Activated B cell treated with CpG ODN at 0.5 μM for 24 hours (primary cell): ENCODE measurements around the gene TMEM178B. TPM values are rescaled to one million over a fixed set of nuclear protein-coding genes. Genes with fewer than 3 reads are reported as not detected.

Source experiments
- ATAC-seq: fragments of 200-7000 bp; cut with Tn5 transposase; one replicate; pipeline ENCODE4 v1.10.0; 2021; ENCODE audit warnings: low read depth, mild to moderate bottlenecking, moderate library complexity
- CTCF ChIA-PET: fragments of 350-600 bp; sonication (Branson Sonifier 250); formaldehyde crosslinking; loops from one replicate; lab custom pipeline; 2021; ENCODE audit warnings: antibody characterized with exemption; lab: Charles Lee
- POLR2A ChIA-PET: fragments of 350-600 bp; sonication (Branson Sonifier 250); formaldehyde crosslinking; loops from one replicate; lab custom pipeline; 2021; ENCODE audit warnings: antibody characterized with exemption; lab: Charles Lee
- DNase-seq: peaks from one replicate; pipeline ENCODE4 v3.0.0; 2022
- H3K27ac Mint-ChIP-seq: one replicate; pipeline ENCODE4 v1.8.0; 2020; ENCODE audit warnings: mixed read lengths
- H3K27me3 Mint-ChIP-seq: one replicate; pipeline ENCODE4 v1.8.0; 2021; ENCODE audit warnings: mixed read lengths
- H3K36me3 Mint-ChIP-seq: one replicate; pipeline ENCODE4 v1.8.0; 2021; ENCODE audit warnings: low read depth, mixed read lengths
- H3K4me1 Mint-ChIP-seq: one replicate; pipeline ENCODE4 v1.8.0; 2021; ENCODE audit warnings: mixed read lengths
- H3K4me3 Mint-ChIP-seq: one replicate; pipeline ENCODE4 v1.8.0; 2020; ENCODE audit warnings: mild to moderate bottlenecking, mixed read lengths
- H3K9me3 Mint-ChIP-seq: one replicate; pipeline ENCODE4 v1.8.0; 2020; ENCODE audit warnings: mixed read lengths
- intact Hi-C: fragments of 100-400 bp; cut with micrococcal nuclease; formaldehyde crosslinking; loops from one replicate; pipeline ENCODE4 v1.15.1; 2024
- total RNA-seq: library from RNA; stranded (reverse); gene quantifications from 2 replicates; pipeline ENCODE4 v1.2.3, GENCODE V29; 2022
- TF ChIP-seq, protein P1 (sequence below): fragments of 200-600 bp; IDR thresholded peaks from one replicate; pipeline ENCODE4 v1.8.0; 2022; ENCODE audit warnings: antibody characterized with exemption, mild to moderate bottlenecking

TMEM178B gene
- total RNA-seq, 1 donor from 2014 or later = 0.49 TPM

DNA sequence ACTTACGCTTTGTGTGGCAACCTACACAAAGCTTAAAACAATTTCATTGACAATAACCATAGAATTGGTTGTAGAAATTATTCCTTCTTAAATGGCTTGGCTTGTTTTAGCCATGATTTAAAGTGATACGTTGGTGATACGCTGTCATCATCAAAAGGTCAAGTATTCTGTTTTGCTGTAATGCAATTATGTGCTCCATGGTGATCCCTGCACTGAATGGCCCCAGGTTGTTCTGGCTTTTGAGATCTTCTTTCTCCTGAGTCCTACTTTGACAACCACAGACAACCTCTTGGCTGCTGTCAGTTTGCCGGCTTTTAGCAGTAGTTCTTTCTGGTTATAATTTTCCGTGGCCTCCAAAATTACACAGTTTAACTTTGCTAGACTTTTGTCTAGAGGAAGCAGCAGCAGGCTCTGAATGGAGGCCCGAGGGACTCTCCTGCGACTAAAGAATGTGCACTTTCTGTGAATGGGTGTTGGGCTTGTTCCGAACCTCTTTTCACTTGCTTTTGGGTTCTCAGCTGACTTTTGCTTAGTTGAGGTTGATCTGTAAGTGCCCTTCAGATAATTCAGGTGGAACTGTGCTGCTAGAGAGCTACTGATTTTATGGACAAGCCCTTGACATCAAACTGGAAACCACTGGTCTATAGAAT lies 104.7 kb downstream of the TMEM178B start:
- Mint-ChIP-seq H3K36me3 (no peaks in the 10 kb centered on the region), H3K27me3 (no peaks in the 10 kb centered on the region), H3K4me3 (no peak overlapping the region), H3K4me1 (peaks cover 8% of the 10 kb centered on the region), H3K9me3 (peaks cover 3% of the 10 kb centered on the region), H3K27ac (no peak overlapping the region)
- intact Hi-C loops = no loop called here
- CTCF ChIA-PET = no interaction called here
- ATAC-seq (no peak), DNase-seq (no peak)
- POLR2A ChIA-PET = no interaction called here
- TF ChIP-seq, protein P1, sequence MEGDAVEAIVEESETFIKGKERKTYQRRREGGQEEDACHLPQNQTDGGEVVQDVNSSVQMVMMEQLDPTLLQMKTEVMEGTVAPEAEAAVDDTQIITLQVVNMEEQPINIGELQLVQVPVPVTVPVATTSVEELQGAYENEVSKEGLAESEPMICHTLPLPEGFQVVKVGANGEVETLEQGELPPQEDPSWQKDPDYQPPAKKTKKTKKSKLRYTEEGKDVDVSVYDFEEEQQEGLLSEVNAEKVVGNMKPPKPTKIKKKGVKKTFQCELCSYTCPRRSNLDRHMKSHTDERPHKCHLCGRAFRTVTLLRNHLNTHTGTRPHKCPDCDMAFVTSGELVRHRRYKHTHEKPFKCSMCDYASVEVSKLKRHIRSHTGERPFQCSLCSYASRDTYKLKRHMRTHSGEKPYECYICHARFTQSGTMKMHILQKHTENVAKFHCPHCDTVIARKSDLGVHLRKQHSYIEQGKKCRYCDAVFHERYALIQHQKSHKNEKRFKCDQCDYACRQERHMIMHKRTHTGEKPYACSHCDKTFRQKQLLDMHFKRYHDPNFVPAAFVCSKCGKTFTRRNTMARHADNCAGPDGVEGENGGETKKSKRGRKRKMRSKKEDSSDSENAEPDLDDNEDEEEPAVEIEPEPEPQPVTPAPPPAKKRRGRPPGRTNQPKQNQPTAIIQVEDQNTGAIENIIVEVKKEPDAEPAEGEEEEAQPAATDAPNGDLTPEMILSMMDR = no peak

DNA sequence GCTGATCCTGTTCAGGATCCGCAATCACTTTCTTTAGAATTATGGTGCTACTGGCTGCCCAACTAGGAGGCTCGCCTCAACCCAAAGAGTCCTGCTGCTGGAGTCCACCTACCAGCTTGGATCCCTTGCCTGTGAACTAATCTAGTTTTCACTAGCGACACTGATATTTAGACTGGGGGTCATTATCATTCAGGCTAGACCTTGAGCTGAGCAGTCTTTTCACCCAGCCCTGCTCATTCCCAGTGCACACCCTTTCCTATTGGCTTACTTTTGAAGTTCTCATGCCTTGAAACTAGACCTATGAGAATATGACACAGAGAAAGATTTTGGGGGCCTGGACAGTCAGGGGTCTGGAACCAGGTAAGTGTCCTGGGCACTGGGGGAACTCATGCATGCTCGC lies 107.9 kb downstream of the TMEM178B start:
- CTCF ChIA-PET = no interaction called here
- DNase-seq = no peak
- no peak for ATAC-seq
- Mint-ChIP-seq H3K9me3 (no peaks in the 10 kb centered on the region), H3K27ac (no peak overlapping the region), H3K4me1 (peaks cover 6% of the 10 kb centered on the region), H3K4me3 (no peak overlapping the region), H3K36me3 (no peaks in the 10 kb centered on the region), H3K27me3 (no peaks in the 10 kb centered on the region)
- intact Hi-C loops = no loop called here
- POLR2A ChIA-PET = no interaction called here
- TF ChIP-seq, protein P1 = no peak

DNA sequence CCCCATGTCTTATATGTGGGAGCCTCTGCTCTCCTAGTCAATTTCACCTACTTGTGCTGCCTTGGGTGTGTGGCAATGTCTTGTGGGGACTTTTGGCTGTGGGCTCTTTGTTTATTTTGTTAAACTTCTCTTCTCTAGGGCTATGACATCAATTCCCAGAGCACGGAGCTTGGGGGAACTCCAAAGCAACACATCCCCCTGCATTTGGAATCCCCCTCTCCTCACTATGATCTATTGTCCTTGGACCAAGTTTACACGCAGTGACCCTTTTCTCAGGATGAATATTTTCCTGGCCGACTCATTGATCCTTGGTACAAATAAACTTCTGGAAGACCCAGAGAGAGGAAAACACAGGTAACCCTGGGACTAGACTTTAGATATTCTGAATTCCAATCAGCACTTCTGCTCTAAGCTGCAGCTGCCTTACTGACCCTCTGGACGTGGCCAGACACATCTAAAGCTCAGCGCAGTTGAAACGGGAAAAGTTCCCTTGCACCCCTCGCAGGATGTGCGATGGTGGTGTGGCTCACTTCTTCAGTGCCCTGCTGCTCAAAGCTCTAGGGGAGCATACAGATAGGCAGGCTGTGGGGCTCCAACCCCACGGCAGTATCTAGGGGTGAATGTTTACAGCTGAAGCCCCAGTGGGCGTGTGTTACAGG lies 110.8 kb downstream of the TMEM178B start:
- intact Hi-C loops = no loop called here
- ChIA-PET POLR2A (no interaction called here), CTCF (no interaction called here)
- TF ChIP-seq, protein P1 = no peak
- Mint-ChIP-seq H3K27me3 (no peaks in the 10 kb centered on the region), H3K4me1 (peaks cover 2% of the 10 kb centered on the region), H3K4me3 (no peak overlapping the region), H3K27ac (no peak overlapping the region), H3K9me3 (no peaks in the 10 kb centered on the region), H3K36me3 (no peaks in the 10 kb centered on the region)
- no peak for DNase-seq
- ATAC-seq = peak; percentile 5

- ATAC-seq = no peak
- Mint-ChIP-seq H3K27me3 (no peaks in the 10 kb centered on the region), H3K27ac (no peak overlapping the region), H3K36me3 (no peaks in the 10 kb centered on the region), H3K4me3 (no peak overlapping the region), H3K4me1 (peaks cover 2% of the 10 kb centered on the region), H3K9me3 (no peaks in the 10 kb centered on the region)
- DNase-seq = no peak
- CTCF ChIA-PET = no interaction called here
- intact Hi-C loops = no loop called here
- TF ChIP-seq, protein P1 = no peak
- POLR2A ChIA-PET = no interaction called here
Measured at GRCh38 chr7:141185369-141185967, 111.6 kb downstream of the TMEM178B start.

GRCh38 chr7:141189231-141189630 lies 115.4 kb downstream of the TMEM178B start:
- intact Hi-C loops = no loop called here
- CTCF ChIA-PET = no interaction called here

More at GRCh38 chr7:141189231-141189630, 115.4 kb downstream of the TMEM178B start:
- no peak for DNase-seq
- Mint-ChIP-seq H3K4me1 (peaks cover 2% of the 10 kb centered on the region), H3K9me3 (no peaks in the 10 kb centered on the region), H3K36me3 (no peaks in the 10 kb centered on the region), H3K27ac (no peak overlapping the region), H3K4me3 (no peak overlapping the region), H3K27me3 (no peaks in the 10 kb centered on the region)
- TF ChIP-seq, protein P1 = no peak
- POLR2A ChIA-PET = no interaction called here
- no peak for ATAC-seq
